Caco-2 (cell line): Measurements from ENCODE around the gene NEK11. TPM values are rescaled to one million over a fixed set of nuclear protein-coding genes. Genes with fewer than 3 reads are reported as not detected.

Experiments
- BruUV-seq: library from RNA; stranded (reverse); fragments of 400-500 nt; replicated peaks from 2 replicates; lab custom pipeline; 2021; lab: Mats Ljungman, UMichigan
- CTCF ChIA-PET: fragments of 300-600 bp; sonication (Branson Sonifier 250); formaldehyde crosslinking; loops from one replicate; lab custom pipeline; 2022; ENCODE audit warnings: antibody characterized with exemption; lab: Charles Lee
- POLR2A ChIA-PET: fragments of 300-600 bp; sonication (Branson Sonifier 250); formaldehyde crosslinking; loops from one replicate; lab custom pipeline; 2022; ENCODE audit warnings: antibody characterized with exemption; lab: Charles Lee
- DNase-seq, 2 experiments: peaks; one replicate each; pipeline versions ENCODE4 v3.0.0 to v3.0.0-alpha.2; 2020 to 2022
- H3K27me3 ChIP-seq: replicated peaks from 2 replicates; pipeline ENCODE4 v1.6.0; 2011; ENCODE audit warnings: low read length; ENCODE audit not compliant: control insufficient read depth, insufficient read depth
- H3K36me3 ChIP-seq: 2 replicates; pipeline ENCODE4 v1.5.1; 2011; ENCODE audit warnings: low read length; ENCODE audit not compliant: control insufficient read depth, insufficient read depth
- H3K4me1 ChIP-seq: fragments of 250-450 bp; sonication (Bioruptor Pico); 2 replicates; pipeline ENCODE4 v1.5.1; 2020; ENCODE audit warnings: mild to moderate bottlenecking
- H3K4me3 ChIP-seq: 2 replicates; pipeline ENCODE4 v1.5.1; 2011; ENCODE audit warnings: low read depth, mild to moderate bottlenecking, control low read depth, low read length
- H3K9me3 ChIP-seq: fragments of 250-450 bp; sonication (Bioruptor Pico); 2 replicates; pipeline ENCODE4 v1.5.1; 2020; ENCODE audit warnings: mild to moderate bottlenecking, moderate library complexity
- H3K27ac Mint-ChIP-seq: one replicate; pipeline ENCODE4 v1.8.0; 2022; ENCODE audit warnings: mixed read lengths; ENCODE audit not compliant: unreplicated experiment
- H3K27me3 Mint-ChIP-seq: one replicate; pipeline ENCODE4 v1.8.0; 2022; ENCODE audit warnings: mixed read lengths; ENCODE audit not compliant: insufficient read depth, unreplicated experiment
- H3K36me3 Mint-ChIP-seq: one replicate; pipeline ENCODE4 v1.8.0; 2022; ENCODE audit warnings: mild to moderate bottlenecking, mixed read lengths; ENCODE audit not compliant: insufficient read depth, unreplicated experiment
- H3K4me1 Mint-ChIP-seq: one replicate; pipeline ENCODE4 v1.8.0; 2022; ENCODE audit warnings: low read depth, mixed read lengths; ENCODE audit not compliant: unreplicated experiment
- H3K4me3 Mint-ChIP-seq: one replicate; pipeline ENCODE4 v1.8.0; 2022; ENCODE audit warnings: mild to moderate bottlenecking, moderate library complexity, mixed read lengths; ENCODE audit not compliant: unreplicated experiment
- H3K9me3 Mint-ChIP-seq: one replicate; pipeline ENCODE4 v1.8.0; 2022; ENCODE audit warnings: mixed read lengths; ENCODE audit not compliant: unreplicated experiment
- intact Hi-C: fragments of 100-400 bp; cut with micrococcal nuclease; formaldehyde crosslinking; loops from one replicate; pipeline ENCODE4 v1.10.0; 2022; ENCODE audit not compliant: unreplicated experiment
- total RNA-seq: library from RNA; stranded (reverse); gene quantifications from 2 replicates; pipeline ENCODE4 v1.2.3, GENCODE V29; 2022
- TF ChIP-seq, protein P1 (sequence below), 2 experiments: fragments of 200-600 bp in 1 of 2; IDR thresholded peaks; 1 replicate in 1 of 2; 2 replicates in 1 of 2; pipeline versions ENCODE4 v1.5.1 to v1.8.0; 2011 to 2022; ENCODE audit warnings: antibody characterized with exemption in 1 of 2, control low read depth in 1 of 2, inconsistent platforms in 1 of 2, low read depth in 1 of 2, low read length in 1 of 2, mild to moderate bottlenecking in 1 of 2, moderate library complexity in 1 of 2; ENCODE audit not compliant: insufficient read depth in 1 of 2, severe bottlenecking in 1 of 2, unreplicated experiment in 1 of 2

Gene NEK11
- total RNA-seq, 1 experiment from 2014 or later: 4.4 TPM

DNA sequence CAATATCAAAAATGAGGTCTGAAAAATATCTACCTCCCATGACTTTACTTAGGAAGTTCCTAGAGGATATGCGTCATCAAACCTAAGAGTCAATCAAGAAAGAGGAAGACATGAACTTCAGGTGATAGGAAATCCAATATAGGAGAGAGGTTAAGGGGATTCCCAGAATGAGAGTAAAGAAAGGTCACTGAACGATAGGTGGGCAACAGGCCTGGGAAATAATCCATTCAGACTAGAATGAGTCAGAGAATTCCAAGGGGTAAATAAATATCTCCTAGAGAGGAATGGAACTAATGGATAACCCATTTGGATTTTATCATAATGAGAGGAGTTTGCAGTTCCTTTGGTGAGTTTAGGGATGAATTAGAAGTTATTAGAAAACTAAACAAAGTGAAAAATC, 223.8 kb downstream of the NEK11 start:
- intact Hi-C loops: no loop called here
- TF ChIP-seq, protein P1, sequence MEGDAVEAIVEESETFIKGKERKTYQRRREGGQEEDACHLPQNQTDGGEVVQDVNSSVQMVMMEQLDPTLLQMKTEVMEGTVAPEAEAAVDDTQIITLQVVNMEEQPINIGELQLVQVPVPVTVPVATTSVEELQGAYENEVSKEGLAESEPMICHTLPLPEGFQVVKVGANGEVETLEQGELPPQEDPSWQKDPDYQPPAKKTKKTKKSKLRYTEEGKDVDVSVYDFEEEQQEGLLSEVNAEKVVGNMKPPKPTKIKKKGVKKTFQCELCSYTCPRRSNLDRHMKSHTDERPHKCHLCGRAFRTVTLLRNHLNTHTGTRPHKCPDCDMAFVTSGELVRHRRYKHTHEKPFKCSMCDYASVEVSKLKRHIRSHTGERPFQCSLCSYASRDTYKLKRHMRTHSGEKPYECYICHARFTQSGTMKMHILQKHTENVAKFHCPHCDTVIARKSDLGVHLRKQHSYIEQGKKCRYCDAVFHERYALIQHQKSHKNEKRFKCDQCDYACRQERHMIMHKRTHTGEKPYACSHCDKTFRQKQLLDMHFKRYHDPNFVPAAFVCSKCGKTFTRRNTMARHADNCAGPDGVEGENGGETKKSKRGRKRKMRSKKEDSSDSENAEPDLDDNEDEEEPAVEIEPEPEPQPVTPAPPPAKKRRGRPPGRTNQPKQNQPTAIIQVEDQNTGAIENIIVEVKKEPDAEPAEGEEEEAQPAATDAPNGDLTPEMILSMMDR (IDR thresholded peaks at IDR 0.05; ENCODE audit: insufficient read depth in 1 of 2, low read depth in 1 of 2, low read length in 1 of 2, severe bottlenecking in 1 of 2, unreplicated experiment in 1 of 2): no peak
- Histone ChIP-seq H3K27me3 (no peaks in the 10 kb centered on the region), H3K4me1 (no peaks in the 10 kb centered on the region), H3K36me3 (no peaks in the 10 kb centered on the region), H3K4me3 (no peak overlapping the region), H3K9me3 (peaks cover 3% of the 10 kb centered on the region; the same call in 1 of the 2 replicates)
- H3K4me3 Mint-ChIP-seq: no peak overlapping the region
- peaks cover 14% of the 10 kb centered on the region for H3K9me3 Mint-ChIP-seq
- H3K4me1 Mint-ChIP-seq: no peaks in the 10 kb centered on the region
- CTCF ChIA-PET: no interaction called here
- POLR2A ChIA-PET: no interaction called here
- no TSS peak for BruUV-seq
- no peak for DNase-seq
- H3K27ac Mint-ChIP-seq: no peak overlapping the region
- peaks cover 6% of the 10 kb centered on the region for H3K27me3 Mint-ChIP-seq
- H3K36me3 Mint-ChIP-seq: no peaks in the 10 kb centered on the region

DNA sequence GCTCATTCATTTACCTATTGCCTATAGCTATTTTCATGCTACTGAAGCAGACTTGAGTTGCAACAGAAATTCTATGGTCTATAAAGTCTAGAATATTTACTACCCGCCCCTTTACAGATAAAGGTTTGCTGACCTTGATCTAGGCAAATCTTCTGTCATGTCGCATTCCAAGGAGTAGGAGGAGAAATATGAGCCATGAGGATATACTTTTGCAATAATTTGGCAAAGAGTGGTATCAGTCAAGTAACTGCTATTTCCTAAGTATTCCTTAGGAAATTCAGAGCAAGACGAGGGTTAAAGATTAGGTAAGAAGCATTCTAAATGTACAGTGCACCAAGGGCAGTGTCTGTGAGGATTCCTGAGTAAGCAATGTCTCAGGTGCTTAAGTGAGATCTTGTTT, 233.8 kb downstream of the NEK11 start:
- Histone ChIP-seq H3K9me3 (no peaks in the 10 kb centered on the region), H3K4me1 (no peaks in the 10 kb centered on the region), H3K36me3 (no peaks in the 10 kb centered on the region), H3K4me3 (no peak overlapping the region), H3K27me3 (no peaks in the 10 kb centered on the region; the same call in 1 of the 2 replicates)
- CTCF ChIA-PET: no interaction called here
- TF ChIP-seq, protein P1 (IDR thresholded peaks at IDR 0.05; ENCODE audit: insufficient read depth in 1 of 2, low read depth in 1 of 2, low read length in 1 of 2, severe bottlenecking in 1 of 2, unreplicated experiment in 1 of 2): no peak
- H3K27ac Mint-ChIP-seq: no peak overlapping the region
- intact Hi-C loops: no loop called here
- no TSS peak for BruUV-seq
- no peaks in the 10 kb centered on the region for H3K36me3 Mint-ChIP-seq
- POLR2A ChIA-PET: no interaction called here
- H3K27me3 Mint-ChIP-seq: no peaks in the 10 kb centered on the region
- no peaks in the 10 kb centered on the region for H3K9me3 Mint-ChIP-seq
- H3K4me1 Mint-ChIP-seq: no peaks in the 10 kb centered on the region
- no peak for DNase-seq
- no peak overlapping the region for H3K4me3 Mint-ChIP-seq

DNA sequence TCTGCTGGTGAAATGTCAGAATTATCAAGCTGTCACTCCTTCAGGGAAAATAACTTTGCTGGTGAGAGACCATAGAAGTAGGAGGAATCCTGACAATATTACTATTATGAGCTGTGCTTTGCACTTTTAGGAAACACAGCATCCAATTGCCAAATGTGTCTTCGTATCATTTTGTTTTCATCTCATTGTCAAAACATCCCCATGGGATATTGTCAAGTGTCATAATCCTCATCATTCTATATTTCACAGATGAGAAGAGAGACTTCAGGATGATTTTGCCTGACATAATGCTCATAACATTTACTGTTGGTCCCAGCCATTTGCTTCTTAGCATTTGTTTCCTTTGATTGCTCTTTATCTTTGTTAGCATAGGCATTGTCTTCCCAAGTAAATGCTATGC, 234.4 kb downstream of the NEK11 start:
- no peaks in the 10 kb centered on the region for H3K4me1 Mint-ChIP-seq
- intact Hi-C loops: no loop called here
- H3K36me3 Mint-ChIP-seq: no peaks in the 10 kb centered on the region
- Histone ChIP-seq H3K9me3 (no peaks in the 10 kb centered on the region), H3K36me3 (no peaks in the 10 kb centered on the region), H3K4me3 (no peak overlapping the region), H3K27me3 (no peaks in the 10 kb centered on the region; the same call in 1 of the 2 replicates), H3K4me1 (no peaks in the 10 kb centered on the region)
- no peak overlapping the region for H3K4me3 Mint-ChIP-seq
- H3K9me3 Mint-ChIP-seq: peaks cover 5% of the 10 kb centered on the region
- TF ChIP-seq, protein P1 (IDR thresholded peaks at IDR 0.05; ENCODE audit: insufficient read depth in 1 of 2, low read depth in 1 of 2, low read length in 1 of 2, severe bottlenecking in 1 of 2, unreplicated experiment in 1 of 2): no peak
- CTCF ChIA-PET: no interaction called here
- POLR2A ChIA-PET: no interaction called here
- H3K27me3 Mint-ChIP-seq: peaks cover 2% of the 10 kb centered on the region
- no peak overlapping the region for H3K27ac Mint-ChIP-seq
- no peak for DNase-seq
- no TSS peak for BruUV-seq
